Left ventricle myocardium inferior (tissue), 1 donor: ENCODE data around the gene MRPL28. TPM values are rescaled to one million over a fixed set of nuclear protein-coding genes. Genes with fewer than 3 reads are reported as not detected.
"Not testable (repeated sequence)": the region's sequence is repeated elsewhere in the genome, so short reads cannot be mapped to it uniquely, and the experiment has no call there.

Source experiments
- DNase-seq: peaks from one replicate; pipeline ENCODE4 v3.0.0-alpha.2; 2020
- H3K27ac ChIP-seq: fragments of 200-600 bp; replicated peaks from 2 replicates; pipeline ENCODE4 v1.8.0; 2021
- H3K27me3 ChIP-seq: fragments of 200-600 bp; 2 replicates; pipeline ENCODE4 v1.8.0; 2021; ENCODE audit warnings: low read depth
- H3K36me3 ChIP-seq: fragments of 200-600 bp; 2 replicates; pipeline ENCODE4 v1.8.0; 2021
- H3K4me1 ChIP-seq: fragments of 200-600 bp; 2 replicates; pipeline ENCODE4 v1.8.0; 2021
- H3K4me3 ChIP-seq: fragments of 200-600 bp; 2 replicates; pipeline ENCODE4 v1.8.0; 2021; ENCODE audit warnings: mild to moderate bottlenecking, moderate library complexity
- H3K9me3 ChIP-seq: fragments of 200-600 bp; replicated peaks from 2 replicates; pipeline ENCODE4 v1.8.0; 2021
- CTCF ChIP-seq: fragments of 200-600 bp; IDR thresholded peaks from 2 replicates; pipeline ENCODE4 v1.8.0; 2021; ENCODE audit warnings: antibody characterized with exemption, mild to moderate bottlenecking, borderline replicate concordance
- intact Hi-C: fragments of 100-400 bp; cut with micrococcal nuclease; formaldehyde crosslinking; loops from one replicate; pipeline ENCODE4 v1.11.0; 2022
- total RNA-seq: library from RNA; stranded (reverse); fragmentation: NEBNext Ultra II Directional; extraction: Animal tissue kit (Norgen Biotek cat#: 25700); gene quantifications from one replicate; pipeline ENCODE4 v1.2.1, GENCODE V29; 2021
- donor health status: DM: no; HTN: yes; CAD: no; lungs with severe emphysema.

MRPL28 gene
- total RNA-seq, 1 donor from 2014 or later: 76.1 TPM

DNA sequence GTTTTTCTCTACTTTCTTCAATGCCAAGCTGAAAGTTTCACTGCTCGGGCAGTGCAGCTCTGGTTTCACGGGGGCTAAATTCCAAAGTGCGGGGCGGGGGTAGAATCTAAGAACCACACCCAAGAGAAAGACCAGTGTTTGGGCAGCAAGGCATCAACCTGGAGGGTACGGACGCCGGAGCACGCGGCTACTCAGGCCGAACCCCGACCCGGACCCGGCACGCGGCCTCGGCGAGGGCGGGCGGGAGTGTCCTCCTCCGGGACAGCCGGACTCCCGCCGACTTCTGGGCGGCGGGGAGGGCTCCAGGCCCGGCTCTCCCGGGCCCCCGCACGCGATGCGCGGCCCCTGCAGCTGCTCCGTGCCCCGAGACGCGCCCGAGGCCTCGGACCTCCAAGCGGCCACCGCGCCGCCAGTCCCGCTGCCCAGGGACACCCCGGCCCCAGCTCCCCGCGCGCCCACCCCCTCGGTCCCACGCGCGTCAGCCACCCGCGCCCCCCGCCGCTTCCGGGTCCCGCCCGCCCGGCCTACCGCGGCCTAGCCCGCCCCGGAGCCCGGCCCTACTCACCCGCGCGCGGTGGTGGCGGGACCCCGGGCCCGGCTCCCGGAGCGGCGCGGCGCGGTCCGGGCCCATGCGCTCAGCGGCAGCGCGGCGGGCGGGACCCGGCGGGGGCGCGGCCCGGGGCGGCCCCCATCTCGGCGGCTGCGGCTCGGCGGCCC lies 18.4 kb downstream of the MRPL28 start:
- H3K9me3 ChIP-seq: no peaks in the 10 kb centered on the region
- no peaks in the 10 kb centered on the region for H3K27me3 ChIP-seq
- peak; percentile 41 for DNase-seq
- peak overlapping the region; percentile 77 for H3K27ac ChIP-seq
- H3K36me3 ChIP-seq: no peaks in the 10 kb centered on the region
- peak overlapping the region; percentile 80 for H3K4me3 ChIP-seq
- peaks cover 18% of the 10 kb centered on the region for H3K4me1 ChIP-seq
- TF ChIP-seq CTCF: no peak
- intact Hi-C loops: loop anchor here (10.0 kb wide), 1 partner anchor 127 kb away; the partner anchor contains the start of gene LUC7L

DNA sequence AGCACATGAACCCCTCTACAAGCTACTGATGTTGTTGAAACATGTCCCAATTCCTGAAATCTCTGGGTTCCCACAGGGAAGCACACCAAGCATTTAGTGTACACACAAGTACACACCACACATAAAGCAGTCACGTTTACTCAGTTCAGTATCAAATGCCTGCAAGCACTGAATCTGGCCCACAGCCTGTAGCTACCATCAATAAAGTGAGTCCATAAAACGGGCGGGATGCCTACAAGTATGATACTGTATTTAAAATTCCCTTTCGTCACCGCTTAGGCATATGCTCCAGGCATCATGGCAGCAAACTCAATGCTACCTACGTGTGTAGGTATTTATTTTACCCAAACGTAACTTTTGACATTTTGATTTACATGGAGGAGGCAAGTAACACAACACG lies 20.1 kb downstream of the MRPL28 start:
- DNase-seq: no peak
- Histone ChIP-seq H3K36me3 (peaks cover 14% of the 10 kb centered on the region), H3K27ac (no peak overlapping the region), H3K27me3 (no peaks in the 10 kb centered on the region), H3K4me1 (peaks cover 29% of the 10 kb centered on the region), H3K9me3 (no peaks in the 10 kb centered on the region), H3K4me3 (no peak overlapping the region)
- TF ChIP-seq CTCF: no peak
- intact Hi-C loops: loop anchor here (10.0 kb wide), 1 partner anchor 125 kb away; the partner anchor contains the start of gene LUC7L

DNA sequence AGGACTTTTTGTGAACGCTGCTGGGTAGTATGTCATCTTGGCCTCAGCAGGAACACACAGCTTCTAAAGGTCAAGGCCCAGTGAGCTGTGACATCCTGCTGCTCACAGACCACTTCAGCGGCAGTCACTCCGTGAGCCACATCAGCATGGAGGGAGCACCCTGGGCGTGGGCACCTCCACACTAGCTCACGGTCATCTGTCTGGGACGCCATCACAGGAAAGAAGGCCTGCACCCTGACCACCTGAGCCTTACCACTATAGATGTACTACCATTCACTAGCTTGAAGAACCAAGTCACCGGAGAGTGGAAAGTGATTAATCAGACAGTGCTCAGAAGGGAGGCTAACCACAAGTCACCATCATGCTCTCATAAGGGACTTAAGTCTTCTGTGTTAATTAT lies 21.1 kb downstream of the MRPL28 start:
- Histone ChIP-seq H3K27me3 (no peaks in the 10 kb centered on the region), H3K4me3 (no peak overlapping the region), H3K4me1 (peaks cover 32% of the 10 kb centered on the region), H3K27ac (no peak overlapping the region), H3K9me3 (no peaks in the 10 kb centered on the region), H3K36me3 (peaks cover 23% of the 10 kb centered on the region)
- TF ChIP-seq CTCF: no peak
- intact Hi-C loops: no loop called here
- DNase-seq: no peak

DNA sequence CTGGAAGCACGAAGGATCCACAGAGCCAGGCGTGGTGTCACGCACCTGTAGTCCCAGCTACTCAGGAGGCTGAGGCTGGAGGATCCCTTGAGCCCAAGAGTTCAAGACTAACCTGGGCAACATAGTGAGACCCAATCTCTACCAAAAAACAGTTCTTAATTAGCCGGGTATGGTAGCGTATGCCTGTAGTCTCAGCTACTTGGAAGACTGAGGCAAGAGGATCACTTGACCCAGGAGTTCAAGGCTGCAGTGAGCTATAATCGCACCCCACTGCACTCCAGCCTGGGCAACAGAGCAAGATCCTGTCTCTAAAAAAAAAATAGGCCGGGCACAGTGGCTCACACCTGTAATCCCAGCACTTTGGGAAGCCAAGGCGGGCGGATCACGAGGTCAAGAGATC lies 21.8 kb downstream of the MRPL28 start:
- H3K9me3 ChIP-seq, H3K27ac ChIP-seq, intact Hi-C loops, H3K4me3 ChIP-seq, DNase-seq, H3K27me3 ChIP-seq: not testable (repeated sequence)
- H3K36me3 ChIP-seq: peaks cover 23% of the 10 kb centered on the region
- peaks cover 32% of the 10 kb centered on the region for H3K4me1 ChIP-seq

- H3K4me1 ChIP-seq: peaks cover 27% of the 10 kb centered on the region
- H3K27me3 ChIP-seq: no peaks in the 10 kb centered on the region
- H3K36me3 ChIP-seq: peaks cover 23% of the 10 kb centered on the region
- H3K9me3 ChIP-seq: no peaks in the 10 kb centered on the region
- no peak for TF ChIP-seq CTCF
- H3K27ac ChIP-seq: no peak overlapping the region
- intact Hi-C loops: no loop called here
- no peak for DNase-seq
- no peak overlapping the region for H3K4me3 ChIP-seq
Observed at GRCh38 chr16:347203-347602, 23.1 kb downstream of the MRPL28 start.

DNA sequence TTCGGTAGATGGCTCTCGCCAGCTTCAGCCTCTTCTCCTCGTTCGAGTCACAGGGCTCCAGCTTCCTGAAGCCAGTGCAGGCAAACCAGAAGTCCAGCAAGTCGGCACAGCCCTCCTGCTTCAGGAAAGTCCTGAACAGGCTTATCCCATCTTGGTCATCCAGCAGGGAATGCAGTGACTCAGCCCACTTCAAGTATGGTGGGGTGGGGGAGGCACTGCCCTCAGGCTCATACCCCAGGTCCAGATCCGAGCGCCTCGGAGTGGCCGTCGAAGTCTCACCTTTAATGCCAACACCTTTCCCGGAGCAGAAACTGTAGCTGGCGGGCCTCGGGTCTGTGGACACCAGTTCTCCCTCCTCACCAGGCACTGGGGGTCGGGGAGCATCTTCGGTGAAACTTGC lies 23.8 kb downstream of the MRPL28 start:
- DNase-seq: no peak

More for the DNA sequence above, 23.8 kb downstream of the MRPL28 start:
- no peaks in the 10 kb centered on the region for H3K9me3 ChIP-seq
- H3K36me3 ChIP-seq: peaks cover 23% of the 10 kb centered on the region
- no peak overlapping the region for H3K4me3 ChIP-seq
- H3K4me1 ChIP-seq: peaks cover 23% of the 10 kb centered on the region
- no peaks in the 10 kb centered on the region for H3K27me3 ChIP-seq
- intact Hi-C loops: no loop called here
- no peak for TF ChIP-seq CTCF
- no peak overlapping the region for H3K27ac ChIP-seq
